Coronary artery (tissue), 2 donors: Measurements from ENCODE around the gene SOX21.

Source experiments
- DNase-seq: peaks from one replicate; pipeline ENCODE4 v3.0.0-alpha.2; 2017; ENCODE audit warnings: low spot score
- H3K27ac ChIP-seq, 2 donors: fragments of 200-600 bp; sonication (generic); one replicate each; pipeline ENCODE4 v1.5.1; 2016 to 2019
- H3K4me3 ChIP-seq: fragments of 200-600 bp; sonication (generic); 2 replicates; pipeline ENCODE4 v1.5.1; 2016; ENCODE audit warnings: mild to moderate bottlenecking, moderate library complexity
- CTCF ChIP-seq: fragments of 200-600 bp; sonication (generic); IDR thresholded peaks from one replicate; pipeline ENCODE4 v1.5.1; 2019; ENCODE audit warnings: antibody characterized with exemption

Gene SOX21

GRCh38 chr13:94704377-94705080 is 7.8 kb downstream of the SOX21 start:
- H3K4me3 ChIP-seq, result no peak overlapping the region
- DNase-seq, result no peak
- H3K27ac ChIP-seq, result no peak overlapping the region

GRCh38 chr13:94703721-94704314 is 8.5 kb downstream of the SOX21 start:
- H3K27ac ChIP-seq, result no peak overlapping the region
- no peak for DNase-seq
- H3K4me3 ChIP-seq, result no peak overlapping the region
- no peak for TF ChIP-seq CTCF

More at GRCh38 chr13:94704377-94705080, 7.8 kb downstream of the SOX21 start:
- TF ChIP-seq CTCF, result no peak

DNA sequence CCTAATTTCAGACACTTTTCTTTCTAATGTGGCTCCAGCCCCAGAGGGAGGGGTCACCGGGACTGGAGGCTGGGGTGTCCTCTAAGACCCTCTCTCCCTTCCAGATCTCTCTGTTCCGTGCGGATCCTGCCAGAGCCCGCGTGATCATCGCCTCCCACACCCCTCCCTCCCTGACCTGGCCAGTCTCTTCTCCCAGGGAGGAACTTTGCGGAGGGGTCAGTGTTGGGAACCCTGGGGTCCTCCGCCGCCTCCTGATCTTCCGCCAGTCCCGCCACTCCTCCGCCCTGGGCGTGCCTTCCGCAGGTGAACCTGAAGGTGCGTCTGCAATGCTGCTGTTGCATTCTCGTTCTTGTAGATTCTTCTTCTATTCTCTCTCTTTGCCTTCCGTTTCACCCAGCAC is 9.1 kb downstream of the SOX21 start:
- TF ChIP-seq CTCF, result no peak
- Histone ChIP-seq H3K27ac (no peak overlapping the region), H3K4me3 (no peak overlapping the region)
- no peak for DNase-seq

- Histone ChIP-seq H3K27ac (no peak overlapping the region), H3K4me3 (no peak overlapping the region)
- no peak for TF ChIP-seq CTCF
- DNase-seq, result no peak
Measured at GRCh38 chr13:94702181-94703041, 9.9 kb downstream of the SOX21 start.

- no peak overlapping the region for H3K27ac ChIP-seq
- no peak for TF ChIP-seq CTCF
- no peak overlapping the region for H3K4me3 ChIP-seq
- no peak for DNase-seq
Measured at GRCh38 chr13:94701313-94702180, 10.8 kb downstream of the SOX21 start.

- no peak for DNase-seq
- Histone ChIP-seq H3K27ac (no peak overlapping the region), H3K4me3 (no peak overlapping the region)
- no peak for TF ChIP-seq CTCF
Measured at GRCh38 chr13:94700536-94700935, 11.8 kb downstream of the SOX21 start.
